Left ventricle myocardium inferior (tissue), 1 donor: ENCODE measurements around the gene TRIM73. TPM values are rescaled to one million over a fixed set of nuclear protein-coding genes. Genes with fewer than 3 reads are reported as not detected.
"Not testable (repeated sequence)": the region's sequence is repeated elsewhere in the genome, so short reads cannot be mapped to it uniquely, and the experiment has no call there.

ENCODE experiments used
- DNase-seq: peaks from one replicate; pipeline ENCODE4 v3.0.0-alpha.2; 2020
- H3K27ac ChIP-seq: fragments of 200-600 bp; replicated peaks from 2 replicates; pipeline ENCODE4 v1.8.0; 2021
- H3K27me3 ChIP-seq: fragments of 200-600 bp; 2 replicates; pipeline ENCODE4 v1.8.0; 2021; ENCODE audit warnings: low read depth
- H3K36me3 ChIP-seq: fragments of 200-600 bp; 2 replicates; pipeline ENCODE4 v1.8.0; 2021
- H3K4me1 ChIP-seq: fragments of 200-600 bp; 2 replicates; pipeline ENCODE4 v1.8.0; 2021
- H3K4me3 ChIP-seq: fragments of 200-600 bp; 2 replicates; pipeline ENCODE4 v1.8.0; 2021; ENCODE audit warnings: mild to moderate bottlenecking, moderate library complexity
- H3K9me3 ChIP-seq: fragments of 200-600 bp; replicated peaks from 2 replicates; pipeline ENCODE4 v1.8.0; 2021
- intact Hi-C: fragments of 100-400 bp; cut with micrococcal nuclease; formaldehyde crosslinking; loops from one replicate; pipeline ENCODE4 v1.11.0; 2022
- long read RNA-seq: library from polyadenylated mRNA; unstranded; transcript quantifications from one replicate; pipeline ENCODE4 v2.0.0, GENCODE V29; 2021
- total RNA-seq: library from RNA; stranded (reverse); fragmentation: NEBNext Ultra II Directional; extraction: Animal tissue kit (Norgen Biotek cat#: 25700); gene quantifications from one replicate; pipeline ENCODE4 v1.2.1, GENCODE V29; 2021
- donor health status: DM: no; HTN: yes; CAD: no; lungs with severe emphysema.

The TRIM73 gene
- total RNA-seq = 1.4 TPM
- long read RNA-seq, partial matches to known transcripts = 2 of 2 reads
- long read RNA-seq, other reads (novel, unspliced or antisense) = 0 of 2 reads

DNA sequence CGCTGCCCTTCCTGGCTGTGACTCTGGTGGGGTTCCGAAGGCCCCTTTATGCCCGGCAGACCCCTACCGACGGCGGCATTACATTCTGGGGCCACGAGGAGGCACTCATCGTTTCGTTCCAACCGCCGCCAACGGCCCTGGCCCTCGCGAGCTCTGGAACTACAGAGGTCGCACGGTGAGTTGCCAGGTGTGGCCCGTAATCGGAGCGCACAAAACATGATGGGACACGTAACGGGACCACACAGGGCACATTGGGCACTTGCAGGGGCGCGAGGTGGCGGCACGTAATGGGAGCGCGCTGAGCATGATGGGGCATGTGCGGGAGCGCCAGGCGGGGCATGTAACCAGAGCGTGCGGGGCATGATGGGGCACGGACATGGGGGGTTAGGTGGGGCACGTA lies at the start of gene TRIM73:
TSS of gene TRIM73 (plus strand) at position 301 of the 400 bp plus-strand sequence. CDS start 3,305 bp downstream, outside the sequence.
- H3K27ac ChIP-seq, H3K36me3 ChIP-seq, DNase-seq, H3K4me1 ChIP-seq, H3K4me3 ChIP-seq, H3K27me3 ChIP-seq, H3K9me3 ChIP-seq, intact Hi-C loops: not testable (repeated sequence)

DNA sequence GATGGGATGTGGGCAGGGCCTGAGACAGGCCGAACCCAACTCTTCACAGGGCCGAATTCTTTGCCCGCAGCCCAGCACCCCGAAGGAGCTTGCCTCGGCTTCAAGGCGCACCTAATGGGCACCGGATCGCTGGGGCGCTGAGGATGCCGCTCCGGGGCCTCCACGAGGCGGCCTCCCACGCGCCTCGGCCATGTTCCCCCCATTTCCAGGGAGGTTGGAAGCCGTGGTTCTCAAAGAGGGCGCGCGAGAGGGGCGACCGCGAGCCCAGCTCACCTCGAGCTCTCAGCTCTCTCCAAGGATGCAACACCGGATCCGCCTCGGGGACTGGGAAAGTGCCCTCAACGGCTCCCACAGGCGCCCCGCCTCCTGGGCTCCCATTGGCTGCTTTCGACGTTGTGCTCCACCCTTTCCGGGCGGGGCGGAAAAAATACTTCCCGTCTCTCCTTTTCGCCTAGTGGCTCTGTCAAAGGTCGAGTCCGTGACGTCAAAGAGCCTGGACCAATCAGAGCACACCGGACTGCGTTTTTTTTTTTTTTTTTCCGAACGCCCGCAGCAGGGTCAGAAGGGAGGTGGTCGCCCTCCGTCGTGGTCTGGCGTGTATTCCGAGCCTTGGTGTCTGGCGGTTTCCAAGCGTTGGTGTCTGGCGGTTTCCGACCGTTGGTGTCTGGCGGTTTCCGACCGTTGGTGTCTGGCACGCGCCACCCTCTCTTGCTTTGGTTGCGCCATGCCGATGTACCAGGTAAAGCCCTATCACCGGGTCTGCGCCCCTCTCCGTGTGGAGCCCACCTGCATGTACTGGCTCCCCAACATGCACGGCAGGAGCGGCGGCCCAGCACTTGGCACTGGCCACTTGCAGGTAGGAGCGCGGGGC lies 36.5 kb upstream of the TRIM73 start:
- H3K4me1 ChIP-seq, H3K9me3 ChIP-seq, intact Hi-C loops, H3K27me3 ChIP-seq, H3K36me3 ChIP-seq: not testable (repeated sequence)
- peak; percentile 1 for DNase-seq
- peak overlapping the region; percentile 40 for H3K4me3 ChIP-seq
- H3K27ac ChIP-seq = peak overlapping the region; percentile 40

DNA sequence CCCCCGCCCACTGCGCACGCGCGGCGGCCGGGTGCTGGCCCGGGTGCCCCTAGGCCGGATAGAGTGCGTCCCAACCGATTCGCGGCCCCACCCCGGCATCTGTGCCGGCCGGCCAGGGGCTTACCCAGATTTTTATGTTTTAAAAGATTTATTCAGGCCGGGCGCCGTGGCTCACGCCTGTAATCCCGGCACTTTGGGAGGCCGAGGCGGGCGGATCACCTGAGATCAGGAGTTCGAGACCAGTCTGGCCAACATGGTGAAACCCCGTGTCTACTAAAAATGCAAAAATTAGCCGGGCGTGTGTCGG lies 35.9 kb upstream of the TRIM73 start:
- H3K27me3 ChIP-seq, intact Hi-C loops, DNase-seq, H3K36me3 ChIP-seq, H3K9me3 ChIP-seq, H3K27ac ChIP-seq, H3K4me1 ChIP-seq, H3K4me3 ChIP-seq: not testable (repeated sequence)

DNA sequence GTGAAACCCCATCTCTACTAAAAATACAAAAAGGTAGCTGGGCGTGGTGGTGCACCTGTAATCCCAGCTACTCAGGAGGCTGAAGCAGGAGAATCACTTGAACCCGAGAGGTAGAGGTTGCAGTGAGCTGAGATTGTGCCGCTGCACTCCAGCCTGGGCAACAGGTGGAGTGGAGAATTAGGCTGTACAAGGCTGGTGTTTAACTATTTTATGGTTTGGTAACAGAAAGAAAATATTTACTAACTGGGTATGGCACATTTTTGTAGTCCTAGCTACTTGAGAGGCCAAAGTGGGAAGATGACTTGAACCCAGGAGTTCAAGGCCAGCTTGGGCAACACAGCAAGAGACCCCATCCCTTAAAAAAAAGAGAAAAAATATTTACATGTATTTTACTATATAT lies 31.4 kb upstream of the TRIM73 start:
- H3K27ac ChIP-seq, intact Hi-C loops, H3K36me3 ChIP-seq, H3K4me1 ChIP-seq, DNase-seq, H3K4me3 ChIP-seq, H3K9me3 ChIP-seq, H3K27me3 ChIP-seq: not testable (repeated sequence)

DNA sequence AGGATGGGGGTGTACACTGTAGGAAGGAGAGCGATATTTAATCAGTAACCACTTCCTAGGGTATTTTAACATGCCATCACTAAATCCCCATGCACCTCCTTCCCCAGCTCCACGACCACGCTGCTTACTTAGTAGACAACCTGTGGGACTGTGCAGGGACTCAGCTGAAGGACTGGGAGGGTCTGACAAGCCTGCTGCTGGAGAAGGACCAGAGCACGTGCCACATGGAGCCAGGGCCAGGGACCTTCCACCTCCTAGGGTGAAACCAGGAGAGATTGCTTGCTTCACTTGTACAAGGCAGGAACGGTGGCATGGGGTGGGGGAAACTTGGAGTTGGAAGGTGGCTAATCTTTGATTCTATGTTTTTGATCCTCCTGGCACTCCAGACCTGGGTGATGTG lies 28.8 kb upstream of the TRIM73 start:
- H3K9me3 ChIP-seq, H3K4me1 ChIP-seq, H3K4me3 ChIP-seq, H3K27ac ChIP-seq, DNase-seq, H3K36me3 ChIP-seq, intact Hi-C loops, H3K27me3 ChIP-seq: not testable (repeated sequence)

DNA sequence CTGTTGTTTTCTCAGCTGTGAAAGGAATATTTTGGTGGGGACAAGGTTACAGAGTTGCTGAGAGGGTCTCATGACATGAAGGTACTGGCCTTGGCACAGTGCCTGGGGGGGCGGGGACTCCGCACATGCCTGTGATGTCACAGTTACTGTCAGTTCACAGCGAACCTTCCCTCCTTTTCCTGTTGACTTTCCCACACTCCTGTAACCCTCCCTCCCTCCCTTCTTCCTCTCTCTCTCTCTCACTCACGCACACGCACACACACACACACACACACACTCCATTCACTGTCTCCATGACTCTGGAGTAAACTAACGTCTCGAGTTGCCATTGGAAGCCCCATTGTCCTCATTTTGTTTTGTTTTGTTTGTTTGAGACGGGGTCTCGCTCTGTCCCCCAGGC lies 28.1 kb upstream of the TRIM73 start:
- H3K9me3 ChIP-seq, H3K4me3 ChIP-seq, H3K4me1 ChIP-seq, intact Hi-C loops, H3K27ac ChIP-seq, H3K27me3 ChIP-seq, DNase-seq, H3K36me3 ChIP-seq: not testable (repeated sequence)

DNA sequence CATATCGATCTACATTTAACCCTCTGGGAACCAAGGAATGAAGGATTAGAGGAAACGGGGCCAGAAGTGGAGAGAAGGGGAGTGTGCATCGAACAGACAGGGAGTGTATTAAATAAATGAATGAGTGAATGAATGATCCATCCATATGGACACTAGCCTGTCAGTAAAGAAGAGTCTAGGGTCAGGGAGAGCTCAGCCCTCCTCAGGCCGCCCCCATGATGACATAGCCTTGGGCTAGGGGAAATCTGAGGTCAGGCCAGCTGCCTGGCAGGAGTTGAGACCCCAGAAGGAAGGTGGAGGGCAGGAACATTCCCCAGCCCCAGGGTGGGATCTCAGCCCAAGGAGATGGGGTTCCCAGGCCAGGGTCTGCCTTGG lies 21.3 kb upstream of the TRIM73 start:
- H3K27ac ChIP-seq, H3K27me3 ChIP-seq, H3K4me1 ChIP-seq, DNase-seq, intact Hi-C loops, H3K9me3 ChIP-seq, H3K36me3 ChIP-seq, H3K4me3 ChIP-seq: not testable (repeated sequence)

DNA sequence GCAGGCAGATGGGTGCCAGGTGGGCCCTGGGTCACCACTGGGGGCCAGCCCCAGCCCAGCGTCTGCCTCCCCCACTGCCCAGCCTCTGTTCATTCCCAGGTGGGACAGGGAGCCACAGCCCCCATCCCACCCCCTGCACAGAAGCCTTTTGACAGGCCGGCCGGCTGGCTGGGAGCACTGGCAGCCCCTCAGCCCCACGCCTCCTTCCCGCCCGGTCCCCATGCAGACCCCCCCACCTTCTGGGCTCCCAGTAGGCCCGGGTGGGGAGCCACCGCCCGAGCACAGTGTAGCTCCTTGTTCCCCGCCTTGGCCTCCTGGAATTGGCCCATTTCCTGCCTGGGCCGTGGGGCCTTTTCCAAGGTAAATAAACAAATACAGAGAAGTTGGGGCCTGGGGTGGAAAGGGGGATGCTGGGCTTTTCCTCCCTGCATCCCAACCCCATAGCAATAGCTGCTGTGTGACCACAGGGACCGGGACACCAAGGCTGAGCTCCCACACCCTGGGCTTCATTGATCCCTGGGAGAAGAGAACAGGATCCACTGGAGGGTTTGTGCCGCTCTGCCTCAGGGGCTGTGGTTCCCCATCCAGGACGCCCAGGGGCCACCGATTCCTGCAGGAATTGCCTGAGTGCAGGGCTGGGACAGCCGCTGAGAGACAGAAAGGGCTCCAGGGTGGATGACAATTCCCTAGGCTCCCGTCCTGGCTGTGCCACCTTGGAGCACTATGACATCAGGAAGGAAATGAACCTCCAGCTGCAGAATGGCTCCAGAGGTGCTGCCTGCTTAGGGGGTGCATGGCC lies 20.7 kb upstream of the TRIM73 start:
- DNase-seq, H3K4me3 ChIP-seq, intact Hi-C loops, H3K9me3 ChIP-seq, H3K4me1 ChIP-seq, H3K36me3 ChIP-seq, H3K27ac ChIP-seq, H3K27me3 ChIP-seq: not testable (repeated sequence)

DNA sequence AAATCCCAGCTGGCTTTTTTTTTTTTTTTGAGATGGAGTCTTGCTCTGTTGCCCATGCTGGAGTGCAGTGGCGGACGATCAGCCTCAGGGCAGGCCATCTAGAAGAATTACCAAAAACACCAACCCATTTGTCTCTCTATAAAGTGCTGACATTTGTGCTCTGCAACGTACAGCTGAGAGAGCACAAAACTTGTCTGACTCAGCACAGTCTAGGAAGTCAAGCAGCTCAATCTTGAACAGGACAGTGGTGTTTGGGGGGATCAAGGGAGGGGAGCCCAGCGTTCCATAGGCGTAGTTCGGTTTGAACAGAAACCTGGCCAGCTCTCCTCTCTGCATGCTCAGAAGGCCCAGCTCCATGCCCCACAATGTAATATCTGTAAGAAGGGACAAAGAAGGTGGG lies 2.2 kb upstream of the TRIM73 start:
- H3K9me3 ChIP-seq, H3K4me3 ChIP-seq, H3K27ac ChIP-seq, DNase-seq, H3K4me1 ChIP-seq, H3K36me3 ChIP-seq, intact Hi-C loops, H3K27me3 ChIP-seq: not testable (repeated sequence)

DNA sequence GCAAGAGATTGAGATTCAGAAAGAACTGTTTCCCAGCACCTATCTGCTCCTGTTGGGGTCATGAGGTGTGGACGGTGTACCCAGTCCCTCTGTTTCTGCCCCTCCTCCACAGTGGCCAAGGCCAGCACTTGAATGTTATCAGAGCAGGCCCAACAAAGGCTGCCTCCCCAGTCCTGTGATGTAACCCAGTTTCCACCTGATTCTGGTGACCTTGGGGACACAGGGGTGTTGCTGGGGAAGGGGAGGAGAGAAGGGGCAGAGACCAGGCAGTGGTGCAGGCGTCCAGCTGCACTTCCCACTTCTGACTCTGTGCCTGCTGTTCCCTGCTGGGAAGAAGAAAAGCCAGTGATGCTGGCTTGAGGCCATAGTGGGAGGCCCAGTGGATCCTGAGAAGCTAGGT lies 2.4 kb downstream of the TRIM73 start:
- H3K4me1 ChIP-seq, intact Hi-C loops, H3K9me3 ChIP-seq, H3K27ac ChIP-seq, DNase-seq, H3K36me3 ChIP-seq, H3K27me3 ChIP-seq, H3K4me3 ChIP-seq: not testable (repeated sequence)

DNA sequence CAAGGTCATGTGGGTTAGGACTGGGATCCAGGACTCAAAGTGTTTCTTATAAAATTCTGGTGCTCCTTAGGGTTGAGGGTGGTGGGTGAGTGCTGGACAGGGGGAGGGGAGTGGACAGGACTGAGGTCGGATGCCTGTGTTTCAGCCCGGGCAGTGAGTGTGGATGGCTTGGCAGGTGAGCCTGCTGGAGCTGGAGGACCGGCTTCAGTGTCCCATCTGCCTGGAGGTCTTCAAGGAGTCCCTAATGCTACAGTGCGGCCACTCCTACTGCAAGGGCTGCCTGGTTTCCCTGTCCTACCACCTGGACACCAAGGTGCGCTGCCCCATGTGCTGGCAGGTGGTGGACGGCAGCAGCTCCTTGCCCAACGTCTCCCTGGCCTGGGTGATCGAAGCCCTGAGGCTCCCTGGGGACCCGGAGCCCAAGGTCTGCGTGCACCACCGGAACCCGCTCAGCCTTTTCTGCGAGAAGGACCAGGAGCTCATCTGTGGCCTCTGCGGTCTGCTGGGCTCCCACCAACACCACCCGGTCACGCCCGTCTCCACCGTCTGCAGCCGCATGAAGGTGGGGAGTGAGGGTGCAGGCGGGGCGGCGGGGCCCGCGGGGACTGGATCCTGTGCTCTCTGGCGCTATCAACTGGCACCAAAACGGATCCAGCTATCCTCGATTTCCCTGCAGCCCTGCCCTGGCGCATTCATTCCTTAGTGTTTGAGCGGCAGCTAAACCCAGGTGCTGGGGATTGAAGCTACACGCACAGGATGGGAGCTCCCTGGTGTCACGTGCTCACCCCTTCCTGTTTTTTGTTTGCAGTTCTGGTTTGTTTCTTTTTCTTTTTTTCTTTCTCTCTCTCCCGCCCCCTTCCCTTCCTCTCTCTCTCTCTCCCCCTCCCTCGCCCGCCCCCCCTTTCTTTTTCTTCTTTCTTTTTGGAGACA lies 3.6 kb downstream of the TRIM73 start:
- intact Hi-C loops, H3K9me3 ChIP-seq, DNase-seq, H3K4me3 ChIP-seq, H3K4me1 ChIP-seq, H3K36me3 ChIP-seq, H3K27me3 ChIP-seq, H3K27ac ChIP-seq: not testable (repeated sequence)

DNA sequence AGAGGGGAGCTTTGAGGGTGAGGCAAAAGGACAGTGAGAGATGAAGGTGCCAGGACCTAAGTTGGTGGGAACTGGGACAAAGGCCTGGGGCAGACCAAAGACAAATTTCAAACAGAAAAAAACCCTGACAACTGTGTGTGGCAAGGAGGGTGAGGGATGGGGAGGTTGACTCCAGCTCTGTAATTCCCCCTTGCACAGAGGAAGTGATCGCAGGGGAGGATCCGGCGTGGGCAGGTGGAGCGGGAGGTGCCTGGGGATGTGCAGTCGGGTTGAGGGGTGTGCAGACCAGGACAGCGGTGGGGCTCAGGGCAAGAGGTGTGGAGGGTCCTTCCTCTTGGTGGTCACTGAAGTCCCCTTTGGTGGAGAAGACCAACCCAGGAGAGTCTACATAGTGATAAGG lies 5.1 kb downstream of the TRIM73 start:
- H3K27ac ChIP-seq, DNase-seq, H3K4me1 ChIP-seq, H3K27me3 ChIP-seq, H3K9me3 ChIP-seq, intact Hi-C loops, H3K4me3 ChIP-seq, H3K36me3 ChIP-seq: not testable (repeated sequence)
